GM18870 (cell line): Measurements from ENCODE around the gene DLG2.

ENCODE experiments used
- ATAC-seq: cut with Tn5 transposase; IDR thresholded peaks from one replicate; pipeline ENCODE4 v1.9.1; 2021; ENCODE audit warnings: moderate library complexity; ENCODE audit not compliant: unreplicated experiment

DLG2 gene

DNA sequence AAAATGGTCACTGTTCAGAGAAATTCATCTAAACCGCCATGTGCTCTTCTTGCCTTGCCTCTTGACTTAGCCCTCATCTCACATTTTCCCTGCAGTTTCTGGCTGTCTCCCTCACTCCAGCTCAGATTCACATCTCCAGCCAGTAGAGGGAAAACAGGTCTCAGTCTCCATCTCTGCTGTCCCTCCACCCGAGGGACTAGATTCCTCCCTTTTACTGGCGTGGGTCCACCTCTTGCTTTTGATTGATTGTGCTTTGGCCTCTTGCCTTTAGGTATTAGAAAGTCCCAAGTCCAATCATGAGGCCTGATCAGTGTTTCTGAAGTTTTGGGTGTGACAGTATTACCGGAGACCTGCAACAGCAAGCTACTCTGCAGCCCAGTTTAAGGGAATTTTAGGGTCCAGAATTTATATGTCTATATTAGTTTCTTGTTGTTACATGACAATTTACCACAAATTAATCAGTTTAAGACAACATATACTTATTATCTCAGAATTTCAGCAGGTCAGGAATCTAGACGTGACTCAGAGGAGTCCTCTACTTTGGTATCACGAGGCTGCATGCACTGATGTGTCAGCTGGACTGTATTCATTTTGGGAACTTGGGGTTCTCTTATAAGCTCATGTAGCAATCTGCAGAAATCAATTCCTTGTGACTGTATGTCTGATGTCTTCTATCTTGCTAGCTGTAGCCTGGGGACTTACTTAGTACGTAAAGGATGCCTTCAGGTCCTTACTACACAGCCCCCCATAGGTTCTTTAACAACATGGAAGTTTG, 1535.7 kb downstream of the DLG2 start:
- no peak for ATAC-seq

DNA sequence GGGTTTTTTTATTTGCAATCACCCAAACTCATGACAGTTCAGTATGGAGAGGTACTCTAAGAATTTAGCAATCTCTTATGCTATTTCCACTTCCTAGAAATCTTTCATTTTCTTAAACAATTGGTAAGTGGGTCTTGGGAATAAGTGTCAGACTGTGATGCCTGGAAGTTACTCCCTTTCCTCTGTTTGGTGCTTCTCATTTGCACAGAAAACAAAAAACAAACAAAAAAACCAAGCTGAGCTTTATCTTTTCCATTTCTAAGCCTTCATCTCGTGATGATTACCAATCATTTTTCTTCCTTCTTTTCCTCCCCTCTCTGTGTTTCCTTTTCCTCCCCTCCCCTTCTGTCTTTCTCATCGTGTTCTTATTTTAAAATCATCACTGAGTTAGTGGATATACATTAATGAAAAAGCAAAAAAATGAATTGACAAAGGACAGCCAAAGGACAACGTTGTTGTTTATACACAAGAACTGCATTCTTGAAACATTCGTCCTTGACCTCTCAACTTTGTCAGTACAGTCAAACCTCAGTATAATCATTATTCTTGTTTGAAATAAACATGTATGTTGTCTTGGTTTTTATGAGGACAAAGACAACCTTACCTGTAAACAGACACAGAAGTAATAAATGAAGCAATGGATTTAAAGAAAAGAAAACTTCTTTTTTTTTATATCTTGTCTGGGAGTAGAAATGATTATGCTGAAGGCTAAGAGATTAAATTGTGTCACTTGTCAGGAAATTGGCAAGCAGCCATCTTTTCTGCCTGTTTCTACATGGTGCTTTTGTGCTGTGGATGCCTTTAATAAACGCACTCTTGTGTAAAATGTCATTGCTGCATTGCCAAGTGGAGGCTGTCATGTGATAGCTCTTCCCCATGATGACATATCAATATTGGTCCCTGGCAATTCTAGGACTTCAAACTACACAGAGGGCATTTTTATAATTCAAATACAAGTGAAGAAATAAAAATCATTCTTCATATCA, 1537.8 kb downstream of the DLG2 start:
- no peak for ATAC-seq

DNA sequence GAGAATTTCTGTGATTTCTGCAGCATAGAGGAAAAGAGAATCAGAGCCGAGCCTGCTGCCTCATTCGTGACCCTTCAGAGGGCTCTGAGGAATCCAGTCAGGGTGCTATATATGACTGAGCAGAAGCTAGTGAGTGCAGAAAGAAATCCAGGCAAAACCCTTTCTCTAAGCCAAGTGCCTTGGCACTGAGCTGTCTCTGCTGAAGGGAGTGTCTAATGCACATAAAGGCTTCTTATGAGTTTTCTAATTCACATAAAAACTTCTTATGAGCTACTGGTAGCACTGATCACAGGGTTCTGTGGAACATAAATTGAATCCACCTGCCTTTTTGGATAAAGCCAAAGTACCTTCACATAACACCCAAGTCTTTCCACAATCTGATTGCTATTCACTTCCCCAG, 1555.3 kb downstream of the DLG2 start:
- no peak for ATAC-seq

DNA sequence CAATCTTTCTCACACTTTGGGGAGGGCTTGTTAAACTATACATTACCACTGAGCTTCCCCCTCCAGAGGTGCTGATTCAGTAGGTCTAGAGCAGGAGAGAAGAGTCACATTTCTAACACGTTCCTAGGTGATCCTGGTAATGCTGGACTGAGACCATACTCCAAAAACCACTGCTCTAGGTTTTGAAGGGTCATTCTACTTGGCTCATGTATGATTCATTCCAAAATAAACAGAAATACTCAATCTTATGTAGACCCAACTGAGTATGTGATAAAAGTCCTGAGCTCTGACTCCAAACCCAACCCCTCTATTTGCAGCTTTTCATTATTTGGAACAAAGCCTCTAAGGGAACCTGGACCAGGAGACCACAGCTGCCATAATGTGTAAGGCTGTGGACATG, 1558.1 kb downstream of the DLG2 start:
- no peak for ATAC-seq

DNA sequence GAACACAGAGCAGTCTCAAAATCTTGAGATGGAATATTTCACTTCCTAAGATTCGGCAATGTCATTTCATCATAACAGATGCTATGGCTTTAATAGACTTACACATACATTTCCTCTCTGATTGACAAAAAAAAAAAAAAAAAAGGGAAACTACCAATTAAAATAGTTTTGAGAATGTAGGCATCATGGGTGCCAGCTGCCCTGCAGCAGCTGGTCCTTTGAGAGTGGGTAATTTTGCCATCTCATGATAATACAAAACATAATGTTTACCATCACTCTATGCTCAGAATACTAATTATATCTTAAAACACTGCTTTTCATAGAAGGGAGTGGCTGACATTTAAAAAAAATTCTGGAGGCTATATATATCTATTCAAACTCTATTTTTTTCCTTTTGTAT, 1565.4 kb downstream of the DLG2 start:
- ATAC-seq, result no peak

DNA sequence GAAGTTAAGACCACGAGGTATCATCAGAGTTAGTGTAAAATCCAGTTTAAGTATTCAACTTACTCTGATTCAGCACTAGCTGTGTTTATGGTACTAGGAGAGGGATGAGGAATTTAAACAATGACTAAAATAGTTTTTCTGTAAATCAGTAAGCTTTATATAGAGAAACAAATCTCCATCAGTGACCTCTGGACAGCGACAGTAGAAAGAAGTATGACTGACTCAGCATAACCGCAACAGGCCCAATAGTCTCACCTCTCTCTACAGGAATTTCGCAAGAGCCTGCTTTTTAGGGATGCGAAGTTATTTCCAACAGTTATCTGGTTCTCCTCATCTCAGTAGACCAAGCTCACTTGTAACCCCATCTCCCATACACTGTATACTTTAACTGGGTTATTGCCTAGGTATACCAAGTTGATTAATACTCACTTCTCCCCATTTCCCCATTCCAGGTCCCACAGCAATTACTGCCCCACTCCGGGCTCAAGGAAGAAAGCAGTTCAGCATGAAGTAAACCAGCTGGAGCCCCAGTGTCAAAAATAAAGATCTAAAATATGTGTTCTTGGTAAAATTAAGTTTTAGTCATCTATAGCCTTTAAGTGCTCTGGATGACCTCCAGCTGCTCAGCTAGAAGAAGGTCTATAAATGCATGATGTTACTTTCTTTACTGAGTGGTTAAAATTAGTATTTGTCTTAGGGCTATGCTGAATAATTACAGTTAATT, 1570.3 kb downstream of the DLG2 start:
- no peak for ATAC-seq

DNA sequence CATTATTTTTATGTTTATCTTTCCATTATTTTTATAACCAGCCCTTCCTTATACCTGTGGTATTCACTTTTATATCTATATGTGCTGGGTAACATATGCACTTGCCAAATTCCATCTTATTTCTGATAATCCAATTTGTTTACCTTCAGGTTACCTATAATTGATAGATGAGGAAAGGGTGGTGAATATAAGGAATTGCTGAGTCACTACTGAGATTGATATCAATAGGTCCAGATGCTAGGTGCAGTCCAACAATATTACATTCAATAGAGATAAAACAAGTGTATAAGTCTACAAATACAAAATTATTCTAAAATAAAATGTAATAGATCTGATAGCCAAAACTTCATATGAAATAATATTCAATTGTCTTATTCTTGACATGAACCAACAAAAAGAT, 1582.0 kb downstream of the DLG2 start:
- ATAC-seq, result no peak

DNA sequence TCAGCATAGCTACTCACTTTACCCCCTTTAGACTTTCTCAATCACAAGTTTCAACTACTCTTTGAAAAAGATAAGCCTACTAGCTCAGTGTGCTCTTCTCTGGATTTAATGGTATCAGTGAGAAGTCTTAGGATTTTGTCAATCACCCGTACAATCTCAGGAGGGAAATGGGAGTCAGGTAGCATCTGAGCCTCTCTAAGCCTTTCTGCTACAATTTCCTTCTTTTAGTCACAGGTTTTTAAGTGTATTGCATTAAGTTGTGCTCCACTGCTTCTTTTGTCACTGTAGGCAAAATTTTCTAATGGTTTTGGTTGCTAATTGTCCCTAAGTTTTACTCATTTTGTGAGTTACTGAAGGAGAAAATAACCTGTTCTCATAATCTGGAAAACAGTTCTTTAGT, 1582.4 kb downstream of the DLG2 start:
- no peak for ATAC-seq

DNA sequence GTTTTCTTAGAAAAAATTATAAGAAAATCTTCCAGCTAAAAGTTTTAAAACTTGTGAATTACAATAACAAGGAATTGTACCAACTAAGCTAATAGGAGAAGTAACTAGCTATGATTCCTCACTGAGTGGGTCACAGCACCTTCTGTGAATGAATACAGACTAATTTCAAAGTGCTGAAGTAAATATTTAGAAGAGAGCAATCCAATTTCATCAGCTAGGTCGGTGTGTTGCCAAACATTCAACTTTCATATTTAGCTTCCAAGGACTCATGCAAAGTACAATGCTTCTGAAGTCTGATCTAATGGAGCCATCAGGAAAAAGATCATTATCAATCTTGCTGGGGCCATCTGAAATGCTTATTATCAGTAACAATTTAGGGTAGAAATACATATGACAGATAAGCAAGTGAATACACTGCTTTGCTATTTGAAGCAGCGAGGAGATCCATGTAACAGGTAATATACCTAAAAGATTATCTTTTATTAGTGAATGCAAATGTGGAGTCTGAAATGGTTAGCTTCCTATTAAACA, 1590.4 kb downstream of the DLG2 start:
- no peak for ATAC-seq

DNA sequence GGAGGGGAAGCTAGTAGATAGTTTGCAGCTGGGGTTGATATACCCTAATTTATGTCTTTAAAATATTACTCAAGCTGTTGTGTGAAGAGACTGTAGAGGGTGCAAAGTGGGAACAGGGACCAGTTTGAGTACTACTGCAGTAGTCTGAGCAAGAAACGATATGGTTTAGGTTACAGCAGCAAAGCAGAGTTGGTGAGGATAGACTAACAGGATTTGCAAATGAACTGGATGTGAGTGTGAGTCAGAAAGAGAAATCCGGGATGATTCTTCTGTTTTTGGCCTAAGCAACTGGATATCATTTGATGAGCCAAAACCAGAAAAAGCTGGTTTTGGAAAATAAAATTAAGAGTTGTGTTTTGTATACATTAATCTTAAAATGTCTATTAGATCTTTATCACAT, 1591.5 kb downstream of the DLG2 start:
- no peak for ATAC-seq

DNA sequence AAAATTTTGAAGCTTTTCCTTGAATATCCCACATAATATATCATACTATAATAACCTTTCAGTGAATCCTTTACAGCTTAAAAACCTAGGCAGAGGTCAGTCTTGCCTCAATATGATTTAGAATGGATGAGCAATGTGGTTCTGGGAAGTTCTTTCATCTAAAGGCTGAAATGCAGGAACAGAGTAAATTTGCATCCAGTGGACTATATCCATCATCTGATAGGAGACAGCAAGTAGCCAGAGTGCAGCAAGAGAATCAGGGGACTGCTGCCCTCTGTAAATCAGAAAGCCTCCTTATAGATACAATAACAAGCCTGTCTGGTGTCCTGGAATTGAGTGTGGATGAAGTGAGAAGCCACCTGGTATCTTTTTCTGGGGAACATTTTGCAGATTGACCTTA, 1592.7 kb downstream of the DLG2 start:
- no peak for ATAC-seq

DNA sequence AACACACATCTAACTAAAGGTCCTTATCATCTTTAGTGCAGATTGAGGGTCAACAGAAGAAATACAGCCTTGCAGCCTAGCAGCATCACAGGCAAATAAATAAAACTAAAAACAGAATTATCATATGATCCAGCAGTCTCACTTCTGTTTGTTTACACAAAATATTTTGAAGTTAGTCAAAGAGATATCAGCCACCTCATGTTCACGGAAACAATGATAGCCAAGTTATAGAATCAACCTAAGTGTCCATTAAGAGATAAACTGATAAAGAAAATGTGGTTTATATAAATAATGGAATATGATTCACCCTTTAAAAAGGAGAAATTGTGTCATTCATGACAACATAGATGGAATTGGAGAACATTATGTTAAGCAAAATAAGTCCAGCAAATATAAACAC, 1602.9 kb downstream of the DLG2 start:
- no peak for ATAC-seq

DNA sequence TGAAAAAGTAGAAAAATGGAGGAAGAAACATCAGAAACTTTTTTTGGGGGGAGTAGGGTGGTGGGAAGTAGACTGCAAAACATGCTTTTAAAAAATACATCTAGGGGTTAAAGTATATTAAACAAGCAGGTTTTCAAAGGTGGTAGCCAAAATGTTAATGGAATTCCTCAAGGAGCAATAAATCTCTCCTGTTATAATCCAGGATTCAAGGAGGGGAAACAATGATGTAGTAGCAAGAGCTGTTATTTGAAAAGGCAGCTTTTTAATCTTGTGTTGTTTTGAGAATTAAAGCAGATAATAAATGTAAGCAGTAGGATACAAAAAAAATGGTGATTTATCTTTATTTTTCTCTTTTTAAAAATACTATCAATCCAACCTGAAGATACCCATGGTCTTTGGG, 1604.4 kb downstream of the DLG2 start:
- no peak for ATAC-seq

DNA sequence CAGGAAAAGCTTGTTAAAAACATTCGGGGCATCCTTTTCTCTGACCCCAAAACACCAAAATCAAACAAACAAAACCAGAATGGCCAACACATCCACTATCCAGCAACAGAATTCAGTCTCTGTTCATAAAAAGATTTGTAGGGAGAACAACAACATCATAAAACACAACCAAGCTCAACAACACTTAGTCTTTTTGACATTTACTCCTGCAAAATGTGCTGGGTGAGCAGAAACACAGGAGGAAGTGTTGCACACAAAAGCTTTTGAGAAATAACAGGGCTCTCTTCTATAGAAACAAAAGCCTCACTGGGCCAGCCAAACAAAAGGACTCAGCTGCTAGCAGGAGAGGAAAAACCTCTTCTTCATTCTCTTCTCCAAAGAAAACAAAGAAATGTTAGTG, 1604.9 kb downstream of the DLG2 start:
- ATAC-seq, result no peak

DNA sequence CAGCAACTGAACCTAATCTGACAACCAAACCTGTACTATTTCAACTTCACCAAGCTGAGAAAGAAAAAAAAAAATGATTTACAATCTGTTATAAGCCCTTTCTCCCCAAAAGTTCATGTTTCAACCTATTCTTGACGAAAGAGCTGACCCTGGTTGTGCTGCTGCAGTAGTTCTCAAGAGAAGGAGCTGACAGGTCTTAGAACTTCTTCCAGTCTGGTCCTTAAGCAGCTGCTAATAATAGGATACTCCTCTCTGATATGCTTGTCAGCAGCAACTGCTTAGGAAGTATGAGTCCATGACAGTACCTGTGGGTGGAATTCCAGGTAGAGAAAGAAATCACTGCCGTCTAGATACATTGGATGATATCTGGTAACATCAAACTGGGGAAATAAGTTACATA, 1605.9 kb downstream of the DLG2 start:
- ATAC-seq, result no peak

DNA sequence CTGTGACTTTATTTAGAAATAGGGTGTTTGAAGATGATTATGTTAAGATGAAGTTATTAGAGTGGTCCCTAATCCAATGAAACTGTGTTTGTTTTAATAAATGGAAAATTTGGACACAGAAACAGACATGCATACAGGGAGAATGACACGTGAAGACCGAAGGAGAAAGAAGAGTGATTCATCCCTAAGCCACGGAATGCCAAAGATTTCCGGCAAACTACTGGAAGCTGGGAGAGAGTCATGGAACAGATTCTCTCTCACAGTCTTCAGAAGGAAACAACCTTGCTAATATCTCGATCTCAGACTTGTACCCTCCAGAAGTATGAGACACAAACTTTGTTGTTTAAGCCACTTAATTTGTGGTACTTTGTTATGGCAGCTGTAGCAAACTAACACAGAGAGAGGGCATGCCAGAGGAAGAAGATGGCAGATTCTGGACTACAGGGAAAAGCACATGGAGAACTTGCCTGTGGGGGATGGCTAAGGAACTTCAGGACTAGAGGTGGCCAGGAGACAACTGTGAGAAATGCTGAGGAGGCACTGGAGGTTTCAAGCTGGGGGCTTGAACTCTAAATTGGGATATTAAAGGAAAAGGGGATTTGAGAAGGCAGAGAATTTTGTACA, 1607.5 kb downstream of the DLG2 start:
- no peak for ATAC-seq

DNA sequence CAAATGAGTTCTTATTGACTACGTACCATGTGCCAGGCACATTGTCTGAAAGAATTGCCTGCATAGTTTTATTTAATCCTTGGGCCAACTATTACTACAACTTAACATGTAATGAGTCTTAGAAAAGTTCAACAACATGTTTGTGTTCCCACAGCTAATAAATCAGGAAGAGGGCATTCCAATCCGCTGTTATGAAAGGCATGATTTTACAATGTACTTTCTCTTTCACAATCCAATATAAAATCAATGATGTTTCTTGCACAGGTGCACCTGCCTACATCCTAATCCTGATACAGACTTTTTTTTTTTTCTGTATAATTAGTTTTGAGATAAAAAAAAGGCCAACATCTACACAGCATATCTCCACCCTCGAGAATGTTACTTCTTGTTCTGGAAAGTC, 1612.6 kb downstream of the DLG2 start:
- no peak for ATAC-seq

DNA sequence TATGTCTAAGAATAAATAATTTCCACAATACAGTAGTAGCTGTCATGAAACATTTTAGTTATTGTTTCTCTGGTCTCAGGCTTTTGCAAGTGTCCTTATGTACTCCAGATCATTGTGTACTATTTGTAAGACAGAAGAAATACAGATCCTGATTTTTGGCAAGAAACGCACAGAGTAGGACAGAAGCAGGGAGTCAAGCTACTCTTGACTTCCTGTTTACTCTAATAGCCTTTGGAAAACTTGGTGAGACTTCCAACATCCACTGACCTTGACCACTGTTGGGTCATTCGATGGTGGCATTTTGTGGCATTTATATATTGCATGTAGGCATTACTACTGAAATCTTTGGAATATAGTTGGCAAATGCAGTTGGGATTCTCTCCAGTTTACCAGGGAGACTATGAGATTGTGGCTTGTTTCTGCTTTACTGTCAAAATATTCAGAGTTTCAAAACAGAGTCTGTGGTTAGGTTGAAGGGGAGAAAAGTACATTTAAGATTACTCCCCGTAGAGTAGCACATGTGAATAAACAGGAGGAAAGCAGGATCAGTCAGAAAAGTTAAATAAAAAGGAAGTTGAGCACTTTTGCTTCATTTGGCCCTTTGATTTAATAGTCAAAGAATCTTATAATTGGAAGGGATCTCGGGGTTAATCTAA, 1614.8 kb downstream of the DLG2 start:
- ATAC-seq, result no peak

DNA sequence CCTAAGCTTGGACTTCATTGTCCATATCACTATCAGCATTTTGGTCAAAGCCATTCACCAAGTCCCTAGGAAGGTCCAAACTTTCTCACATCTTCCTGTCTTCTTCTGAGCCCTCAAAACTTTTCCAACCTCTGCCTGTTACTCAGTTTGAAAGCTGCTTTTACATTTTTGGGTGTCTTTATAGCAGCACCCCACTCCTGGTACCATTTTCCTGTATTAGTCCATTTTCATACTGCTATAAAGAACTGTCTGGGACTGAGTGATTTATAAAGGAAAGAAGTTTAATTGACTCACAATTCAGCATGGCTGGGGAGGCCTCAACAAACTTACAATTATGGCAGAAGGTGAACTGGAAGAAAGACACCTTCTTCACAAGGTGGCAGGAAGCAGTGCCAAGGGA, 1624.0 kb downstream of the DLG2 start:
- no peak for ATAC-seq

DNA sequence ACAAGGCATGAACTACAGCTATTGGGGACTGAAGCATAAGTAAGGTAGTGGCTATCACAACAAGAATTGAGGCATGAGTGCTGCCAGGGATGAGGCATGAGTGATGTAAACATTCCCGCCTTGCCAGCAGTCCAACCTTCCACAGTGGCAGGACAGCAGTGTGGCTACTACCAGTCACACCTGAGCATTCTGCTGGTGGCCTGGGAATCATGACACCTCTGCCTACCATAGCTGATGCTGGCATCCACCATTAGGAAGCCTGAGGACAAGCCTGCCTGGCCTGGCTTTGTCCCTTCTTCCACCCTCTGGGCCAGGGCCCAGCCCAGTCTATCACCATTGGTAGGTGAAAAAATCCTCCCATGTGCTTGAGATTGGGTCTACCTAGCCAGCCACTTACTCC, 1628.2 kb downstream of the DLG2 start:
- ATAC-seq, result no peak
